ENCODE measurements around the gene TLE1. TPM values are rescaled to one million over a fixed set of nuclear protein-coding genes. Genes with fewer than 3 reads are reported as not detected.
A peak's percentile ranks its signal among the peaks of the same experiment; 100 is the strongest.

The TLE1 gene
- total RNA-seq, 1 donor from 2014 or later = 75.1 TPM

DNA sequence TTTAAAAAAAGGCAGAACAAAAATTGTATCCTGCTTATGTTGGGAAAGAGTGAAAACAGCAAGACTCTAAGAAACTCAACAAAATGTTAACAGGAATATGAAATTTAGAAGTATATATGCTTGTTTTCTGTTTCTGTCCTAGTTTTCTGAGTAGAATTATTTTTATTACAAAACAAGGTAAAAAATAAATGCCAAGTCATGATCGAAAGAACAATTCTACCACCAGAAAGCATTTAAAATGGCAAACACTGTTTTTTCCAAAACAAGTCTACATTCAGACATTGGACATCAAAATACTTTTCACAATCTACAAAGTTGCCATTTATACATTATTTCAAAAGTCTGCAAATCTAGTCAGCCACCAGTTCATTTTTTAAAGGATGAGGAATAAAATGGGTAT, 102.6 kb downstream of the TLE1 start:
- Histone ChIP-seq H3K4me1 (no peaks in the 10 kb centered on the region), H3K36me3 (peaks cover 3 to 68% of the 10 kb centered on the region in 2 donors), H3K4me3 (no peak overlapping the region), H3K9me3 (no peaks in the 10 kb centered on the region), H3K27ac (no peak overlapping the region), H3K27me3 (no peaks in the 10 kb centered on the region)
- TF ChIP-seq, protein P1, sequence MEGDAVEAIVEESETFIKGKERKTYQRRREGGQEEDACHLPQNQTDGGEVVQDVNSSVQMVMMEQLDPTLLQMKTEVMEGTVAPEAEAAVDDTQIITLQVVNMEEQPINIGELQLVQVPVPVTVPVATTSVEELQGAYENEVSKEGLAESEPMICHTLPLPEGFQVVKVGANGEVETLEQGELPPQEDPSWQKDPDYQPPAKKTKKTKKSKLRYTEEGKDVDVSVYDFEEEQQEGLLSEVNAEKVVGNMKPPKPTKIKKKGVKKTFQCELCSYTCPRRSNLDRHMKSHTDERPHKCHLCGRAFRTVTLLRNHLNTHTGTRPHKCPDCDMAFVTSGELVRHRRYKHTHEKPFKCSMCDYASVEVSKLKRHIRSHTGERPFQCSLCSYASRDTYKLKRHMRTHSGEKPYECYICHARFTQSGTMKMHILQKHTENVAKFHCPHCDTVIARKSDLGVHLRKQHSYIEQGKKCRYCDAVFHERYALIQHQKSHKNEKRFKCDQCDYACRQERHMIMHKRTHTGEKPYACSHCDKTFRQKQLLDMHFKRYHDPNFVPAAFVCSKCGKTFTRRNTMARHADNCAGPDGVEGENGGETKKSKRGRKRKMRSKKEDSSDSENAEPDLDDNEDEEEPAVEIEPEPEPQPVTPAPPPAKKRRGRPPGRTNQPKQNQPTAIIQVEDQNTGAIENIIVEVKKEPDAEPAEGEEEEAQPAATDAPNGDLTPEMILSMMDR (IDR thresholded peaks at IDR 0.05) = no peak
- TF ChIP-seq POLR2A (IDR thresholded peaks at IDR 0.05) (no peak), POLR2AphosphoS5 (IDR thresholded peaks at IDR 0.05; ENCODE audit: insufficient read depth in 1 of 2, low read depth in 1 of 2) (no peak)
- intact Hi-C loops (cut with DNase I) = no loop called here
- no peak for DNase-seq (ENCODE audit: extremely low spot score in 2 of 2)

DNA sequence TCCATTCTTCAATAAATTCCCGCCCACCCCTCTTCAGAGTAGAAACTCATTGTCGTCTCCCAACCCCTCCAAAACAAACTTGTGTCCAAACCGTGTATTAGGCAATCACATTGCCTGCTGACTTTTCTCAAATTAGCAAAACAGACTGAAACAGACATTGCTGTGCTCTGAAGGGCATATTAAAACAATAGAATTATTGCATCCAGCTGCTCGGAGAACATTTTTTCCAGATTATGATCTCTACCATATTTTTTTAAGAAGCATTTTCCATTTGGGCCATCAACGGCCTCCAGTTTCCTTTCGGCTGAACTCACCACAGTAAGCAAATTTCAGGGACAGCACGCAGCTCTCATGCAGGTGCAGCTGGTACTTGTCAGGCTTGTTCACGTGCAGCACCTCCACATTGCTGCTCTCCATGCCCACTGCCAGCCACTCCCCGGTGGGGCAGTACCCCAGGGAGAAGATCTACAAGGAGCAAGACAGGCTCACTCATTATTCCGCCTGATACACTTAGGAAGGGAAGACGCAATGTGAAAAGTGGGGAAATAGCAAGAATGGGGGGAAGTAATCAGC, 104.1 kb downstream of the TLE1 start:
- no peaks in the 10 kb centered on the region for H3K27me3 ChIP-seq
- H3K27ac ChIP-seq = no peak overlapping the region
- no peaks in the 10 kb centered on the region for H3K9me3 ChIP-seq
- H3K36me3 ChIP-seq = peaks cover 0 to 54% of the 10 kb centered on the region in 2 donors
- no peaks in the 10 kb centered on the region for H3K4me1 ChIP-seq
- TF ChIP-seq POLR2AphosphoS5 (IDR thresholded peaks at IDR 0.05; ENCODE audit: insufficient read depth in 1 of 2, low read depth in 1 of 2) (peak in 1 of 2 donors; percentile 17), POLR2A (IDR thresholded peaks at IDR 0.05) (no peak)
- TF ChIP-seq, protein P1 (IDR thresholded peaks at IDR 0.05) = no peak
- DNase-seq (ENCODE audit: extremely low spot score in 2 of 2) = no peak
- intact Hi-C loops (cut with DNase I) = no loop called here
- H3K4me3 ChIP-seq = no peak overlapping the region

DNA sequence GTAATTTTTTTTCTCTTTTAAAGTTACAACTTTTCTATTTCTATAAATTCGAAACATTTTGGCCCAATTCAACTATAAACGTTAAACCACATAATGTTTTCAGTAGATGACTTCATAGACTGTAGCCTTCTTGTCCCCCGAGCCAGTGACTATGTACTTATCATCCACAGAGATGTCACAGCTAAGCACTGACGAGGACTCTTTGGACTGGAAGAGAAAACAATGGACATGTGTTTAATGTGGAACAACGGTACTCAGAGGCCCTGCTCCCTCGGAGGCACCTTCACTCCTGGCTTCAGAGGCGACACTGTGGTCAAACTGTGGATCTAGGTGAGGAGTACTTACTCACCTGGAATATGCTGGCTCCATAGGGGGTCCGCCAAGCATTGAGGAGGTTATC, 105.2 kb downstream of the TLE1 start:
- Histone ChIP-seq H3K4me3 (no peak overlapping the region), H3K4me1 (no peaks in the 10 kb centered on the region), H3K36me3 (peaks cover 0 to 42% of the 10 kb centered on the region in 2 donors), H3K9me3 (no peaks in the 10 kb centered on the region), H3K27me3 (no peaks in the 10 kb centered on the region), H3K27ac (no peak overlapping the region)
- DNase-seq (ENCODE audit: extremely low spot score in 2 of 2) = no peak
- intact Hi-C loops (cut with DNase I) = no loop called here
- TF ChIP-seq POLR2AphosphoS5 (IDR thresholded peaks at IDR 0.05; ENCODE audit: insufficient read depth in 1 of 2, low read depth in 1 of 2) = no peak
- TF ChIP-seq POLR2A (IDR thresholded peaks at IDR 0.05) = no peak
- TF ChIP-seq, protein P1 (IDR thresholded peaks at IDR 0.05) = no peak

DNA sequence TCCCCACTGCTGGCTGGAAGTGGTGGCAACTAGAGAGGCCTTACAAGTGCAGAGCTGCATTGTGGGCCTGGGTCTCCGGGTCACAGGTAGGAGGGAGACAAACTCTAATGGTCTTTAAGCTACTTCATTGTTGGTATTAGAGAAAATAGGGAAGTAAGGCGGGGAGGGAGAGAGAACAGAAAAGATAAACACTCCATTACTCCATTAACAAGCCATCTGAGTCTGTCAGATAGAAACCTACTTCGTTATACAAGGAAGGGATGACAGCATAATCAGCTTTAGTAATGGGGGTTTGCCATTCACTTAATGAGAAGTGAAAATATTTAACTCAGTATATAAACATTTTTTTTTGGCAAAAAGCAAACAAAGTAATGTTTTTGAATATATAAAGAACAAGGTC, 107.4 kb downstream of the TLE1 start:
- Histone ChIP-seq H3K4me1 (no peaks in the 10 kb centered on the region), H3K9me3 (no peaks in the 10 kb centered on the region), H3K27ac (no peak overlapping the region), H3K4me3 (no peak overlapping the region), H3K27me3 (no peaks in the 10 kb centered on the region), H3K36me3 (peaks cover 0 to 27% of the 10 kb centered on the region in 2 donors)
- TF ChIP-seq POLR2AphosphoS5 (IDR thresholded peaks at IDR 0.05; ENCODE audit: insufficient read depth in 1 of 2, low read depth in 1 of 2) (no peak), POLR2A (IDR thresholded peaks at IDR 0.05) (no peak)
- TF ChIP-seq, protein P1 (IDR thresholded peaks at IDR 0.05) = no peak
- no peak for DNase-seq (ENCODE audit: extremely low spot score in 2 of 2)
- intact Hi-C loops (cut with DNase I) = no loop called here

DNA sequence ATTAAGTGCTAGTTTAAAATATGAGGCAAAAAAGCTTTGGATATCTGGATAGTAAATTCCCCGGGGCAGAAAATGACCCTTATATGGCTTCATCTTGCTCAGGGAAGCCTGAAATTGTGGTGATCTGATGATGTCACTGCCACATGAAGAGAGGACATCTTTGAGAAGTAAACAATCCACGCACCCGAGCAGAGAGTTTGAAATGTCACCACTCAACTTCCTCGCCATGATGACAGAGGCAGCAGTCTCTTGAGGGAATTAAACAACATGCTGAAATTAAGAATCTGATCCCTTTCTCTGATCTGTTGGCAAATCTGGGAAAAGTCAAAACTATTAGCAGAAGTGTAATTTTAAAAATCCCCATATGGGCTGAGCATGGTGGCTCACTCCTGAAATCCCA, 110.0 kb downstream of the TLE1 start:
- H3K27ac ChIP-seq = no peak overlapping the region
- H3K9me3 ChIP-seq = no peaks in the 10 kb centered on the region
- intact Hi-C loops (cut with DNase I) = no loop called here
- TF ChIP-seq POLR2A (IDR thresholded peaks at IDR 0.05) = no peak
- TF ChIP-seq, protein P1 (IDR thresholded peaks at IDR 0.05) = no peak
- no peak for TF ChIP-seq POLR2AphosphoS5 (IDR thresholded peaks at IDR 0.05; ENCODE audit: insufficient read depth in 1 of 2, low read depth in 1 of 2)
- no peaks in the 10 kb centered on the region for H3K4me1 ChIP-seq
- H3K27me3 ChIP-seq = no peaks in the 10 kb centered on the region
- H3K4me3 ChIP-seq = no peak overlapping the region
- H3K36me3 ChIP-seq = peaks cover 0 to 12% of the 10 kb centered on the region in 2 donors
- no peak for DNase-seq (ENCODE audit: extremely low spot score in 2 of 2)
